A673 (cell line): ENCODE results near the gene IL15RA.

Experiments used
- CTCF ChIP-seq: fragments of 300-800, 200-600 bp; sonication (generic); conservative IDR thresholded peaks from 2 replicates; pipeline ENCODE4 v1.5.1; 2017; ENCODE audit warnings: low read depth, mild to moderate bottlenecking, antibody characterized with exemption, low read length, moderate library complexity, mixed read lengths
- EZH2 ChIP-seq: fragments of 200-600 bp; sonication (generic); IDR thresholded peaks from 2 replicates; pipeline ENCODE4 v1.6.1; 2017; ENCODE audit warnings: borderline replicate concordance, low read depth, mild to moderate bottlenecking, mixed read lengths, antibody characterized with exemption, low read length; ENCODE audit not compliant: poor library complexity, severe bottlenecking

- TF ChIP-seq CTCF (no peak), EZH2 (no peak)
Observed at GRCh38 chr10:6019010-6019782, 41.9 kb upstream of the IL15RA start.
